Pancreas (tissue), 10 donors: Measurements from ENCODE around the gene OR5J2. TPM values are rescaled to one million over a fixed set of nuclear protein-coding genes. Genes with fewer than 3 reads are reported as not detected.

ENCODE experiments used
- ATAC-seq, 4 donors: fragments of 200-7000 bp; cut with Tn5 transposase; one replicate each; pipeline versions ENCODE4 v1.8.0 to v1.9.1; 2020; ENCODE audit warnings: mild to moderate bottlenecking in 4 of 4, moderate library complexity in 4 of 4
- DNase-seq, 6 donors: peaks; one replicate each; pipeline ENCODE4 v3.0.0-alpha.2; 2020
- FAIRE-seq: peaks from 2 replicates; lab custom pipeline; 2012; peaks lifted over from hg19 to GRCh38; lab: Jason Lieb, UNC
- H3K27ac ChIP-seq, 4 donors: fragments of 200-600 bp; sonication (generic); 1 replicate in 3 of 4; 2 replicates in 1 of 4; pipeline versions ENCODE4 v1.5.0 to v1.8.0; 2020
- H3K27me3 ChIP-seq, 4 donors: fragments of 200-600 bp; one replicate each; pipeline ENCODE4 v1.8.0; 2021
- H3K36me3 ChIP-seq, 3 donors: fragments of 200-600 bp; sonication (generic) in 1 of 3; one replicate each; pipeline versions ENCODE4 v1.5.0 to v1.8.0; 2020 to 2021
- H3K4me1 ChIP-seq, 3 donors: fragments of 200-600 bp; one replicate each; pipeline ENCODE4 v1.8.0; 2021
- H3K4me3 ChIP-seq, 4 donors: fragments of 200-600 bp; sonication (generic) in 2 of 4; one replicate each; pipeline versions ENCODE4 v1.5.0 to v1.8.0; 2020 to 2021
- H3K9me3 ChIP-seq, 4 donors: fragments of 200-600 bp; one replicate each; pipeline ENCODE4 v1.8.0; 2021
- WGBS, 2 donors: extraction: QIAGEN DNeasy Blood & Tissue Kit; methylation state at CpG; one replicate each; pipeline ENCODE4 v1.1.7; 2013; 5-methylcytosine and 5-hydroxymethylcytosine counted together
- intact Hi-C, 3 donors: fragments of 100-400 bp; cut with DNase I; formaldehyde crosslinking; loops; one replicate each; pipeline versions ENCODE4 v1.11.1 to v1.14.2; 2022
- polyA plus RNA-seq, 2 donors: library from polyadenylated mRNA; stranded (reverse); fragments of 200-250 nt; gene quantifications; one replicate each; pipeline ENCODE4 v1.2.3, GENCODE V29; 2013
- total RNA-seq, 6 donors: library from RNA; stranded (reverse); fragmentation: NEBNext Ultra II Directional in 4 of 6; extraction: Animal tissue kit (Norgen Biotek cat#: 25700) in 4 of 6; gene quantifications; one replicate each; pipeline versions ENCODE4 v1.2.1 to v1.2.4, GENCODE V29; 2021 to 2023
- TF ChIP-seq, protein P1 (sequence below), 4 donors: fragments of 200-600 bp; sonication (generic) in 3 of 4; IDR thresholded peaks; one replicate each; pipeline versions ENCODE4 v1.5.0 to v1.8.0; 2021; ENCODE audit warnings: antibody characterized with exemption in 4 of 4
- donor health status: healthy with polysubstance abuse.
- donor health status: DM: no; HTN: no; CAD: no; lungs with moderate emphysema.
- donor health status: DM: no; HTN: no; CAD: no.
- donor health status: control.
- donor health status: control.
- donor health status: Bipolar disorder and iron deficiency.
- donor health status: DM: yes; HTN: yes; CAD: no.
- donor health status: DM: no; HTN: no; CAD: no.
- donor health status: DM: no; HTN: no; CAD: no.
- donor health status: DM: yes; HTN: yes; CAD: no.

OR5J2 gene
- total and polyA plus RNA-seq, 8 donors = not detected

DNA sequence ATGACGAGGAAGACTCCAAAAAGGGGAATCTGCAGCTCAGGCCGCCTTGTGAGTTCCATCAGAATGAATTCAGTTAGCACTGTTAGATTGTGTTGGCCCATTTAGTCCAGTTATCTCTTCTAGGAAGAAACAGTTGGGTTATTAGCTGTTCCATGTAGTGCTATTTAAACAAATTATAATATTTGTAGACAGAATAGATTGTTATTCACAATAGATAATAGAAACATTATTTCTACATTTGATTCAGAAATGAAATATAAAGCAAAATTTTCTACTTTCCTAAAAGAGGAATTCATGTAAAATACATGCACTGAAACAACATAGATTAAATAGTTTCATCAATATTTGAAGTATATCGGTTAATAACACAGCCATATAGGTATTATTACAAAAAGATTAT is 16.2 kb upstream of the OR5J2 start, which contains the start of gene OR8K5:
OR8K5 (minus strand) TSS at position 101 of the 400 bp plus-strand sequence; CDS start at position 101, 0 bp downstream.
- 63 to 65% methylated on average over 3 of the region's 3 CpGs for WGBS, 2 donors
- DNase-seq (no peak), FAIRE-seq (no peak), ATAC-seq (no peak)
- H3K36me3 ChIP-seq = no peaks in the 10 kb centered on the region
- intact Hi-C loops = no loop called here
- TF ChIP-seq, protein P1, sequence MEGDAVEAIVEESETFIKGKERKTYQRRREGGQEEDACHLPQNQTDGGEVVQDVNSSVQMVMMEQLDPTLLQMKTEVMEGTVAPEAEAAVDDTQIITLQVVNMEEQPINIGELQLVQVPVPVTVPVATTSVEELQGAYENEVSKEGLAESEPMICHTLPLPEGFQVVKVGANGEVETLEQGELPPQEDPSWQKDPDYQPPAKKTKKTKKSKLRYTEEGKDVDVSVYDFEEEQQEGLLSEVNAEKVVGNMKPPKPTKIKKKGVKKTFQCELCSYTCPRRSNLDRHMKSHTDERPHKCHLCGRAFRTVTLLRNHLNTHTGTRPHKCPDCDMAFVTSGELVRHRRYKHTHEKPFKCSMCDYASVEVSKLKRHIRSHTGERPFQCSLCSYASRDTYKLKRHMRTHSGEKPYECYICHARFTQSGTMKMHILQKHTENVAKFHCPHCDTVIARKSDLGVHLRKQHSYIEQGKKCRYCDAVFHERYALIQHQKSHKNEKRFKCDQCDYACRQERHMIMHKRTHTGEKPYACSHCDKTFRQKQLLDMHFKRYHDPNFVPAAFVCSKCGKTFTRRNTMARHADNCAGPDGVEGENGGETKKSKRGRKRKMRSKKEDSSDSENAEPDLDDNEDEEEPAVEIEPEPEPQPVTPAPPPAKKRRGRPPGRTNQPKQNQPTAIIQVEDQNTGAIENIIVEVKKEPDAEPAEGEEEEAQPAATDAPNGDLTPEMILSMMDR (IDR thresholded peaks at IDR 0.05) = no peak
- no peak within 1 kb of the TSS for H3K4me3 ChIP-seq
- H3K27ac ChIP-seq = no peak within 1 kb of the TSS
- H3K9me3 ChIP-seq = no peaks in the 10 kb centered on the region
- no peaks in the 10 kb centered on the region for H3K4me1 ChIP-seq
- no peaks in the 10 kb centered on the region for H3K27me3 ChIP-seq

DNA sequence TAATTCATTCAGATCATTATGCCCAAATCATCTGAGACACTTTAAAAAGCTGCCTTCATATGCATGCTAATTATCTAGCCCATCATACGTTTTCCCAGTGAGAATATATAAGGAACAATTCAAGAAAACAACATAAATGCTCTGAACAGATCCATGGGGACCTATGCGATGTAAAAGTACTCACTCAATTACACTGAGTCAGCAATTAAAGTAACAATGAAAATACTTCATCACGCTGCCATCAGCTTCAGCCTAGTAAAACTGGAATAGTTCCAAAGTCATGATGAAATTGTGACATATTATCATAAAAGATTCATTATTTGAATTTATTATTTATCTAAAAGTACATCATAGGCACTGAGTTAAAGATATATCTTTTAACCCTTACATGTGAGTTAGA is 12.6 kb upstream of the OR5J2 start:
- no peak for FAIRE-seq
- Histone ChIP-seq H3K4me1 (no peaks in the 10 kb centered on the region), H3K4me3 (no peak overlapping the region), H3K27me3 (no peaks in the 10 kb centered on the region), H3K9me3 (no peaks in the 10 kb centered on the region), H3K36me3 (no peaks in the 10 kb centered on the region), H3K27ac (no peak overlapping the region)
- intact Hi-C loops = no loop called here
- TF ChIP-seq, protein P1 (IDR thresholded peaks at IDR 0.05) = no peak
- no peak for ATAC-seq
- WGBS, 2 donors = 34 to 54% methylated on average over 3 of the region's 3 CpGs
- no peak for DNase-seq

DNA sequence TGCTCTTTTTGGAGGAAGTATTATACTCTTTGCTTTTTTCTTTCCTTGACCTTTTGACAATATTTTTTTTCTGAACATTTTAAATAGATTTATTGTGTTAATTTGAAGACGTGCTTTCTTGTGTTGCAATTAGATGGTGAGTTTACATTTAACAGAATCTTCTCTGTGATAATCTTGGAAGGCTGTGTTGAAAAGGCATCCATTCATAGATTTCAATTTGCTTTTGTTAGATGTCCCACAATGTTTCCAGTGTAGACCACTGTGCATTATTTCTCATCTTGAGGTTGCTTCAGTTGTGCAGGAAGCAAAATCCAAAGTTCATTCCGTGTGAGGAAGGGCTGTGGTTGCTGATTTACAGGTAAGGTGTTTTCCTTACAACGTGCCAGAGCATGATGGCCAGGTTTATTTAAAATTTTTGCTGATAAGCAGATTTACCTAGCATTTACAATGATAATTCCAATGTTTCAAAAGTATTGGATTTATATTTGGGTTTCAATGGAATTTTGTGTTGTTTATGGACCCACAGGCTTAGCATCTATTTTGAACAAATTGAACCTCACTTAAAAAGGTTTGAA is 4.1 kb upstream of the OR5J2 start:
- H3K4me3 ChIP-seq = no peak overlapping the region
- intact Hi-C loops = no loop called here
- ATAC-seq (no peak), FAIRE-seq (no peak), DNase-seq (no peak)
- H3K9me3 ChIP-seq = no peaks in the 10 kb centered on the region
- TF ChIP-seq, protein P1 (IDR thresholded peaks at IDR 0.05) = no peak
- H3K4me1 ChIP-seq = no peaks in the 10 kb centered on the region
- H3K36me3 ChIP-seq = no peaks in the 10 kb centered on the region
- no peak overlapping the region for H3K27ac ChIP-seq
- 11 to 13% methylated on average over 3 of the region's 3 CpGs for WGBS, 2 donors
- H3K27me3 ChIP-seq = no peaks in the 10 kb centered on the region

DNA sequence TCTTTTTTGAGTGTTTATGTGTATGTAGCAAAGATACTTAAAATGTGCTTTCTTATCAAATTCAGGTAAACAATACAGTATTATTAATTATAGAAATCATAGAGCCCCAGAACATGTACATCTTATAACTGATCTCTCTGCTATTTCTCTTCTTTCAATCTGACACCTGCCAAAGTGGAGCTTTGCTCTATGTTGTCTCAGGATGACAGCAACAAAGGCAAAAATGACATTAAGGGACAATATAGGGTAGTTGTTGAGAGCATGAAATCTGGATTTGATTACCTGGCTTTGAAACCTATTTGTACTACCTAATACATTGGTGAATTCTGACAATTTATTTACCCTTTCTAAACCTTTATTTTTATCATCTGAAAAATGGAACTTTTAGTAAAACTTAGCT is 7.0 kb downstream of the OR5J2 start:
- H3K4me1 ChIP-seq = no peaks in the 10 kb centered on the region
- no peaks in the 10 kb centered on the region for H3K36me3 ChIP-seq
- H3K4me3 ChIP-seq = no peak overlapping the region
- DNase-seq (no peak), ATAC-seq (no peak), FAIRE-seq (no peak)
- no peaks in the 10 kb centered on the region for H3K9me3 ChIP-seq
- no peak overlapping the region for H3K27ac ChIP-seq
- no peaks in the 10 kb centered on the region for H3K27me3 ChIP-seq
- intact Hi-C loops = no loop called here
- TF ChIP-seq, protein P1 (IDR thresholded peaks at IDR 0.05) = no peak

DNA sequence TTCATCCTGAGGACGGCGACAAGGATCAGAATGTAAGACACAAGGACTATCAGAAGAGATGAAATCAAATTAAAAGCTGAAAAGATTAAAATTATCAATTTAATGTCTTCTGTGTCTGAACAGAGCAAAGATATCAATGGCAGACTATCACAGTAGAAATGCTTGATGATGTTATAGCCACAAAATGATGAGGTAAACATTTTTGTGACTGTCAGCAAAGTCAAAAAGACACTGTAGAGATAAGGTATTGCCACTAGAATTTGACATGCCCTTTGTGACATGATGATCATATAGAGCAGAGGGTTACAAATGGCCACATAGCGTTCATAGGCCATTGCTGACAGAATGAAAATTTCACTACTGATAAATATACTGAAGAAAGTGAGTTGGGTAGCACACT is 12.2 kb downstream of the OR5J2 start:
- Histone ChIP-seq H3K27me3 (no peaks in the 10 kb centered on the region), H3K4me1 (no peaks in the 10 kb centered on the region), H3K9me3 (peaks cover 0 to 3% (median 0%) of the 10 kb centered on the region in 4 donors), H3K4me3 (no peak overlapping the region), H3K27ac (no peak overlapping the region), H3K36me3 (no peaks in the 10 kb centered on the region)
- WGBS, 2 donors = 77 to 80% methylated on average over 3 of the region's 3 CpGs
- ATAC-seq = no peak
- TF ChIP-seq, protein P1 (IDR thresholded peaks at IDR 0.05) = no peak
- FAIRE-seq = no peak
- no peak for DNase-seq
- intact Hi-C loops = no loop called here
